ENCODE data around the gene POMT1.

Gene POMT1

DNA sequence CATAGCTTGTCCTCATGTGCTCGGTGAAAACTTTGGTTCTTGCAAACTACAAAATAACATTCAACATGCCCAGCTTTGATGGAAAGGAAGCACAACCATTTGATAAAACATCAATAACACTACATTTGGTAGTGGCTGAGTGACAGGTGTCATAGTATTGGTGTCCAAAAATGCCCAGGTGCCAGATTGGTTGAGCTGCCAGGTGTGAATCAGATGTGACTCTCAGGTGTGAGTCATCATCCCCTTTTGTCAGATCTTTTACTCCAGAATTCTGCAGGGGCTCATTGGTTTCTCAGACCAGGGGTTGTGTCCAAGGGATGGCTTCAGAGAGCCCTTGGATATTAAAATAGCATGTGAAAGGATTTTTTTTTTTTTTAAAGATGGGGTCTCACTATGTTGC, 22.5 kb upstream of the POMT1 start:
- Histone ChIP-seq H3K27me3 (replicated peaks; ENCODE audit: insufficient read depth, low read length) (no peaks in the 10 kb centered on the region), H3K9me2 (replicated peaks; ENCODE audit: insufficient read depth, low read length) (no peaks in the 10 kb centered on the region), H2AFZ (ENCODE audit: low read length) (no peak overlapping the region), H3K9me3 (replicated peaks; ENCODE audit: insufficient read depth, low read length) (no peaks in the 10 kb centered on the region), H3F3A (ENCODE audit: insufficient read depth, low read length) (peaks cover 18% of the 10 kb centered on the region), H3K4me2 (ENCODE audit: low read depth, low read length) (no peak overlapping the region), H3K79me2 (ENCODE audit: low read length) (peaks cover 81% of the 10 kb centered on the region), H3K4me3 (ENCODE audit: low read length) (no peak overlapping the region), H3K27ac (ENCODE audit: low read length) (peak overlapping the region; percentile 11; the same call in 1 of the 2 replicates), H3K9ac (ENCODE audit: low read length) (no peak overlapping the region), H3K4me1 (ENCODE audit: low read length) (peaks cover 24% of the 10 kb centered on the region), H3K36me3 (replicated peaks; ENCODE audit: insufficient read depth, low read length) (peaks cover 16% of the 10 kb centered on the region), H4K20me1 (ENCODE audit: insufficient read depth, low read length) (no peaks in the 10 kb centered on the region)
- TF ChIP-seq EZH2 (optimal IDR thresholded peaks at IDR 0.05; ENCODE audit: low read depth, low read length), result no peak
- TF ChIP-seq, protein P1, sequence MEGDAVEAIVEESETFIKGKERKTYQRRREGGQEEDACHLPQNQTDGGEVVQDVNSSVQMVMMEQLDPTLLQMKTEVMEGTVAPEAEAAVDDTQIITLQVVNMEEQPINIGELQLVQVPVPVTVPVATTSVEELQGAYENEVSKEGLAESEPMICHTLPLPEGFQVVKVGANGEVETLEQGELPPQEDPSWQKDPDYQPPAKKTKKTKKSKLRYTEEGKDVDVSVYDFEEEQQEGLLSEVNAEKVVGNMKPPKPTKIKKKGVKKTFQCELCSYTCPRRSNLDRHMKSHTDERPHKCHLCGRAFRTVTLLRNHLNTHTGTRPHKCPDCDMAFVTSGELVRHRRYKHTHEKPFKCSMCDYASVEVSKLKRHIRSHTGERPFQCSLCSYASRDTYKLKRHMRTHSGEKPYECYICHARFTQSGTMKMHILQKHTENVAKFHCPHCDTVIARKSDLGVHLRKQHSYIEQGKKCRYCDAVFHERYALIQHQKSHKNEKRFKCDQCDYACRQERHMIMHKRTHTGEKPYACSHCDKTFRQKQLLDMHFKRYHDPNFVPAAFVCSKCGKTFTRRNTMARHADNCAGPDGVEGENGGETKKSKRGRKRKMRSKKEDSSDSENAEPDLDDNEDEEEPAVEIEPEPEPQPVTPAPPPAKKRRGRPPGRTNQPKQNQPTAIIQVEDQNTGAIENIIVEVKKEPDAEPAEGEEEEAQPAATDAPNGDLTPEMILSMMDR (IDR thresholded peaks at IDR 0.05; ENCODE audit: low read length), result no peak
- no peak for TF ChIP-seq EZH2phosphoT487 (IDR thresholded peaks at IDR 0.05; ENCODE audit: low read length)
- DNase-seq, result peak; percentile 33

DNA sequence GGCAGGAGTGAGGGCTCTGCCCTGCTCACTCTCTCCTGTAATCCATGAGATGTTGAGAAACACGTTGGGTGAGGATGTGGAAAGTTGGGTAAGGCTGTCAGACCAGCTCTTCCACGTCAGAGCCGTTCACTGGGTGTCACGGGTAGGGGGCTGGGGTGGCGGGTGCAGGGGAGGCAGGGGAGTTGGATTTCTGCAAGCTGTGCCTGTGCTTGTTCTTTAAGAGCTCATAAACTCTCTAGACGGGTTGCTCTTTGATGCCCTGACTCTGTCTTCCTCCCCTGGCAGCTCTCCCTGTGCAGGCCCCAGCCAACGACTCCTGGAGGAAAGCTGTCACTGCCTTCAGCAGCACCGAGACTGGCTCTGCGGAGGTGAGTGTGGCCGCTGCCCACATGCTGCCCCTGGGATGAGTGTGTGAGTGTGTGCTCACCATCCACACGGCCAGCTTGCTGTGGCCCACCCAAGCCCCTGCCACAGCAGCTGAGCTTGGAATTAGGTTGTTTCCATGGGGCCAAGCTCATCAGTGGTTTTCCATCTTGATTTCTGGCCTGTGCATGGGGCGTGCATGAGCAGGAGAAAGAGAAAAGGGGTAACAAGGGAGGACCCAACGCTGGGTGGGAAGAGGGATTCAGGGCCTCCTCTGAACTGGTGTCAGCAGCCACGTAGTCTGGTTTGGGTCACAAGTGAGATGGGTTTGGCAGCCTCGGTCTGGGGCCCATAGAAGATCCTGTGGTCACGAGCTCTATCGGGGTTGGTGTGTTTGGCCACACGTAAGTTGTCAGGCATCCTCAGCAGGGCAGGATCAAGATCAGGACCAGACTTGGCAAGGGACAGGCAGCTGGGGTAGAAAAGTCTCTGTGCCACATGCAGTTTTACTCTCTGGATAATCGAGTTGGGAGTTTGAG, 21.0 kb upstream of the POMT1 start:
- Histone ChIP-seq H3K36me3 (replicated peaks; ENCODE audit: insufficient read depth, low read length) (peaks cover 9% of the 10 kb centered on the region), H4K20me1 (ENCODE audit: insufficient read depth, low read length) (no peaks in the 10 kb centered on the region), H3K27ac (ENCODE audit: low read length) (no peak overlapping the region), H3K9me2 (replicated peaks; ENCODE audit: insufficient read depth, low read length) (no peaks in the 10 kb centered on the region), H3K4me2 (ENCODE audit: low read depth, low read length) (no peak overlapping the region), H3K27me3 (replicated peaks; ENCODE audit: insufficient read depth, low read length) (no peaks in the 10 kb centered on the region), H3K4me3 (ENCODE audit: low read length) (no peak overlapping the region), H2AFZ (ENCODE audit: low read length) (no peak overlapping the region), H3K9me3 (replicated peaks; ENCODE audit: insufficient read depth, low read length) (no peaks in the 10 kb centered on the region), H3K9ac (ENCODE audit: low read length) (no peak overlapping the region), H3K4me1 (ENCODE audit: low read length) (peaks cover 34% of the 10 kb centered on the region), H3F3A (ENCODE audit: insufficient read depth, low read length) (peaks cover 25% of the 10 kb centered on the region), H3K79me2 (ENCODE audit: low read length) (peaks cover 75% of the 10 kb centered on the region)
- DNase-seq, result no peak
- TF ChIP-seq, protein P1 (IDR thresholded peaks at IDR 0.05; ENCODE audit: low read length), result no peak
- TF ChIP-seq EZH2 (optimal IDR thresholded peaks at IDR 0.05; ENCODE audit: low read depth, low read length) (no peak), EZH2phosphoT487 (IDR thresholded peaks at IDR 0.05; ENCODE audit: low read length) (no peak)

DNA sequence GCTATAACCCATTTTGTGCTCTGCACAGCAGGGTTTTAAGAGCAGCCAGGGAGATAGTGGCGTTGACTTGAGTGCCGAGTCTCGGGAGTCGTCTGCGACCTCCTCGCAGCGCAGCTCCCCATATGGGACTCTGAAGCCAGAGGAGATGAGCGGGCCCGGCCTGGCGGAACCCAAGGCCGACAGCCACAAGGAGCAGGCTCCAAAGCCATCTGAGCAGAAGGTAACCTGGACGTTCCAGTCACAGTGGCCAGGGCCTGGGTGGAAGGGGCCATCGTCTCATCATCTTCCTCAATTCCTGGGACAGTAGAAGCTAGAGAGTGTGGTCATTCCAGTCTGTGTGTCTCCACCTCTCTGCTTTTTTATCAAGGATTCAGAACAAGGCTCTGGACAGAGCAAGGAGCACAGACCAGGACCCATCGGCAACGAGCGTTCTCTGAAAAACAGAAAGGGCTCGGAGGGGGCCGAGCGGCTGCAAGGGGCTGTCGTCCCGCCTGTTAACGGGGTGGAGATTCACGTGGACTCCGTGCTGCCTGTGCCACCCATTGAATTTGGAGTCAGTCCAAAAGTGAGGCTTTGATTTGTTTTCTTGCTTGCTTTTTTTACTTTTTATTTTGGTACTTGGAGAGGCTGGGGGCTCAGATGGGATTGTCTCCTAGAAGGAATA, 20.2 kb upstream of the POMT1 start:
- H3K79me2 ChIP-seq (ENCODE audit: low read length), result peaks cover 75% of the 10 kb centered on the region
- H3K4me1 ChIP-seq (ENCODE audit: low read length), result peaks cover 35% of the 10 kb centered on the region
- H3K36me3 ChIP-seq (replicated peaks; ENCODE audit: insufficient read depth, low read length), result peaks cover 9% of the 10 kb centered on the region
- H3K9me3 ChIP-seq (replicated peaks; ENCODE audit: insufficient read depth, low read length), result no peaks in the 10 kb centered on the region
- H3K27ac ChIP-seq (ENCODE audit: low read length), result no peak overlapping the region
- no peak for TF ChIP-seq EZH2phosphoT487 (IDR thresholded peaks at IDR 0.05; ENCODE audit: low read length)
- TF ChIP-seq, protein P1 (IDR thresholded peaks at IDR 0.05; ENCODE audit: low read length), result no peak
- TF ChIP-seq EZH2 (optimal IDR thresholded peaks at IDR 0.05; ENCODE audit: low read depth, low read length), result no peak
- H3K4me2 ChIP-seq (ENCODE audit: low read depth, low read length), result no peak overlapping the region
- no peak overlapping the region for H3K4me3 ChIP-seq (ENCODE audit: low read length)
- H3F3A ChIP-seq (ENCODE audit: insufficient read depth, low read length), result peaks cover 25% of the 10 kb centered on the region
- no peak overlapping the region for H2AFZ ChIP-seq (ENCODE audit: low read length)
- no peak overlapping the region for H3K9ac ChIP-seq (ENCODE audit: low read length)
- H4K20me1 ChIP-seq (ENCODE audit: insufficient read depth, low read length), result no peaks in the 10 kb centered on the region
- H3K27me3 ChIP-seq (replicated peaks; ENCODE audit: insufficient read depth, low read length), result no peaks in the 10 kb centered on the region
- no peak for DNase-seq
- no peaks in the 10 kb centered on the region for H3K9me2 ChIP-seq (replicated peaks; ENCODE audit: insufficient read depth, low read length)
